HCT116 (cell line): Measurements from ENCODE around the gene FAM171A1. TPM values are rescaled to one million over a fixed set of nuclear protein-coding genes. Genes with fewer than 3 reads are reported as not detected.

Experiments used
- ATAC-seq: fragments of 200-7000 bp; cut with Tn5 transposase; 2 replicates; pipeline ENCODE4 v1.9.1; 2020; ENCODE audit warnings: mild to moderate bottlenecking, moderate library complexity
- BruUV-seq: library from RNA; stranded (reverse); fragments of 400-500 nt; replicated peaks from 2 replicates; lab custom pipeline; 2021; lab: Mats Ljungman, UMichigan
- CTCF ChIA-PET: fragments of 300-600 bp; sonication (Branson Sonifier 250); formaldehyde crosslinking; loops from one replicate; lab custom pipeline; 2021; ENCODE audit warnings: antibody characterized with exemption; lab: Charles Lee
- POLR2A ChIA-PET: fragments of 300-600, 350-600 bp; sonication (Branson Sonifier 250); formaldehyde crosslinking; loops from one replicate; lab custom pipeline; 2021; ENCODE audit warnings: antibody characterized with exemption; lab: Charles Lee
- RAD21 ChIA-PET, 2 experiments: fragments of 300-600 bp; sonication (Branson Sonifier 250); formaldehyde crosslinking; loops; one replicate each; lab custom pipeline; 2023; ENCODE audit warnings: low total read pairs in 2 of 2; ENCODE audit not compliant: uncharacterized antibody in 2 of 2, unreplicated experiment in 2 of 2, low non-redundant PET in 1 of 2; lab: Charles Lee
- DNase-seq: peaks from one replicate; pipeline ENCODE4 v3.0.0-alpha.2; 2010; ENCODE audit warnings: low read depth, low spot score
- H2AFZ ChIP-seq: fragments of 200-600 bp; shearing (Covaris generic), sonication (generic); 2 replicates; pipeline ENCODE4 v1.6.1; 2017; ENCODE audit warnings: low read depth, mixed run types, mixed read lengths, antibody characterized with exemption, low read length; ENCODE audit not compliant: poor library complexity, severe bottlenecking
- H3K27ac ChIP-seq: 2 replicates; pipeline ENCODE4 v1.5.1; 2012; ENCODE audit warnings: low read depth, low read length
- H3K27me3 ChIP-seq: fragments of 200-600 bp; sonication (generic); 2 replicates; pipeline ENCODE4 v1.6.1; 2016; ENCODE audit warnings: mixed run types, low read length, mixed read lengths; ENCODE audit not compliant: insufficient read depth
- H3K36me3 ChIP-seq, 2 experiments: fragments of 200-500 bp in 1 of 2; fragments of 200-600 bp in 1 of 2; sonication (Bioruptor generic) in 1 of 2; sonication (generic) in 1 of 2; 2 replicates each; pipeline versions ENCODE4 v1.5.1 to v1.6.1; 2014 to 2016; ENCODE audit warnings: low read length in 2 of 2, inconsistent platforms in 1 of 2, mixed read lengths in 1 of 2, mixed run types in 1 of 2; ENCODE audit not compliant: insufficient read depth in 2 of 2, control insufficient read depth in 1 of 2
- H3K4me1 ChIP-seq, 2 experiments: fragments of 200-600 bp in 1 of 2; sonication (generic) in 1 of 2; 2 replicates each; pipeline versions ENCODE4 v1.5.1 to v1.6.1; 2012 to 2017; ENCODE audit warnings: low read length in 2 of 2, inconsistent platforms in 1 of 2, mild to moderate bottlenecking in 1 of 2, mixed read lengths in 1 of 2, mixed run types in 1 of 2, moderate library complexity in 1 of 2; ENCODE audit not compliant: insufficient read depth in 2 of 2, control insufficient read depth in 1 of 2
- H3K4me2 ChIP-seq: fragments of 200-600 bp; sonication (generic); 2 replicates; pipeline ENCODE4 v1.6.1; 2017; ENCODE audit warnings: mixed run types, low read length, mixed read lengths
- H3K4me3 ChIP-seq, 2 experiments: fragments of 200-600 bp in 1 of 2; sonication (generic) in 1 of 2; replicated peaks in 1 of 2; 2 replicates each; pipeline ENCODE4 v1.5.1; 2011 to 2016; ENCODE audit warnings: low read length in 2 of 2, control low read depth in 1 of 2, low read depth in 1 of 2, mild to moderate bottlenecking in 1 of 2, mixed read lengths in 1 of 2, mixed run types in 1 of 2
- H3K79me2 ChIP-seq: fragments of 200-600 bp; sonication (generic); 2 replicates; pipeline ENCODE4 v1.6.1; 2017; ENCODE audit warnings: mild to moderate bottlenecking, mixed run types, low read length, moderate library complexity, mixed read lengths; ENCODE audit not compliant: insufficient read depth
- H3K9ac ChIP-seq: fragments of 200-600 bp; sonication (generic); 2 replicates; pipeline ENCODE4 v1.6.1; 2016; ENCODE audit warnings: low read length, mixed read lengths
- H3K9me2 ChIP-seq: fragments of 200-600 bp; sonication (generic), shearing (Covaris generic); 2 replicates; pipeline ENCODE4 v1.6.1; 2017; ENCODE audit warnings: mixed run types, mild to moderate bottlenecking, moderate library complexity; ENCODE audit not compliant: insufficient read depth
- H3K9me3 ChIP-seq, 2 experiments: fragments of 200-500 bp in 1 of 2; fragments of 200-600 bp in 1 of 2; sonication (Bioruptor generic) in 1 of 2; sonication (generic) in 1 of 2; 2 replicates each; pipeline ENCODE4 v1.6.1; 2014 to 2017; ENCODE audit warnings: low read length in 2 of 2, mixed read lengths in 2 of 2, inconsistent platforms in 1 of 2, low read depth in 1 of 2, mild to moderate bottlenecking in 1 of 2, mixed run types in 1 of 2, moderate library complexity in 1 of 2; ENCODE audit not compliant: control insufficient read depth in 1 of 2, insufficient read depth in 1 of 2
- H4K20me1 ChIP-seq: fragments of 200-600 bp; sonication (generic), shearing (Covaris generic); 2 replicates; pipeline ENCODE4 v1.6.1; 2017; ENCODE audit warnings: mixed run types, mild to moderate bottlenecking, moderate library complexity; ENCODE audit not compliant: insufficient read depth
- CBX3 ChIP-seq: IDR thresholded peaks from 2 replicates; pipeline ENCODE4 v1.6.1; 2012; ENCODE audit warnings: low read depth
- CEBPB ChIP-seq: IDR thresholded peaks from 2 replicates; pipeline ENCODE4 v1.6.1; 2012; ENCODE audit warnings: low read depth
- CTCF ChIP-seq, 3 experiments: fragments of 200-600 bp in 1 of 3; sonication (generic) in 1 of 3; IDR thresholded peaks in 2 of 3; conservative IDR thresholded peaks in 1 of 3; 2 replicates each; pipeline ENCODE4 v1.5.1; 2012 to 2017; ENCODE audit warnings: low read depth in 2 of 3, low read length in 2 of 3, antibody characterized with exemption in 1 of 3, borderline replicate concordance in 1 of 3, control low read depth in 1 of 3, mild to moderate bottlenecking in 1 of 3, mixed read lengths in 1 of 3, mixed run types in 1 of 3, moderate library complexity in 1 of 3; ENCODE audit not compliant: insufficient read depth in 1 of 3
- EGR1 ChIP-seq: IDR thresholded peaks from 2 replicates; pipeline ENCODE4 v1.6.1; 2012; ENCODE audit warnings: low read depth
- ELF1 ChIP-seq: IDR thresholded peaks from 2 replicates; pipeline ENCODE4 v1.6.1; 2012; ENCODE audit warnings: low read depth, borderline replicate concordance
- EZH2 ChIP-seq: fragments of 200-600 bp; sonication (generic); IDR thresholded peaks from 2 replicates; pipeline ENCODE4 v1.6.1; 2017; ENCODE audit warnings: antibody characterized with exemption, mixed run types
- EZH2phosphoT487 ChIP-seq: fragments of 200-600 bp; IDR thresholded peaks from 2 replicates; pipeline ENCODE4 v1.6.1; 2018; ENCODE audit warnings: antibody characterized with exemption, borderline replicate concordance
- JUND ChIP-seq: IDR thresholded peaks from 2 replicates; pipeline ENCODE4 v1.6.1; 2012
- MAX ChIP-seq: IDR thresholded peaks from 2 replicates; pipeline ENCODE4 v1.6.1; 2012
- POLR2A ChIP-seq: IDR thresholded peaks from 2 replicates; pipeline ENCODE4 v1.7.0; 2011; ENCODE audit warnings: borderline replicate concordance; ENCODE audit not compliant: insufficient read depth, insufficient read length; ENCODE audit errors: extremely low read depth
- POLR2AphosphoS5 ChIP-seq: IDR thresholded peaks from 2 replicates; pipeline ENCODE4 v1.6.1; 2011; ENCODE audit warnings: mild to moderate bottlenecking, low read depth, low read length, moderate library complexity
- REST ChIP-seq: IDR thresholded peaks from 2 replicates; pipeline ENCODE4 v1.6.1; 2012; ENCODE audit warnings: low read depth
- SP1 ChIP-seq: IDR thresholded peaks from 2 replicates; pipeline ENCODE4 v1.6.1; 2012; ENCODE audit warnings: low read depth
- SRF ChIP-seq: IDR thresholded peaks from 2 replicates; pipeline ENCODE4 v1.6.1; 2012; ENCODE audit warnings: low read depth
- TCF7L2 ChIP-seq: IDR thresholded peaks from 2 replicates; pipeline ENCODE4 v1.7.0; 2011; ENCODE audit warnings: borderline replicate concordance, inconsistent platforms; ENCODE audit not compliant: insufficient read depth, insufficient read length; ENCODE audit errors: extremely low read depth
- ZFX ChIP-seq: fragments of 450-650 bp; IDR thresholded peaks from 2 replicates; pipeline ENCODE4 v1.6.1; 2017
- ZNF274 ChIP-seq: fragments of 200-500 bp; sonication (Bioruptor generic); IDR thresholded peaks from 2 replicates; pipeline ENCODE4 v1.6.1; 2014; ENCODE audit warnings: mild to moderate bottlenecking, low read depth, low read length, inconsistent platforms
- intact Hi-C: fragments of 100-400 bp; cut with micrococcal nuclease; formaldehyde crosslinking; loops from 2 replicates; pipeline ENCODE4 v1.10.0; 2022
- total RNA-seq: library from RNA; stranded (reverse); gene quantifications from one replicate; pipeline ENCODE4 v1.2.1, GENCODE V29; 2021; ENCODE audit not compliant: unreplicated experiment

The FAM171A1 gene
- total RNA-seq, 1 experiment from 2014 or later: 32.5 TPM

GRCh38 chr10:15329437-15329836 lies 41.7 kb downstream of the FAM171A1 start:
- ATAC-seq (no peak), DNase-seq (no peak)
- intact Hi-C loops: no loop called here
- CTCF ChIA-PET: no interaction called here
- peaks cover 22 to 40% of the 10 kb centered on the region in 2 experiments for H3K4me1 ChIP-seq
- no peak overlapping the region for H3K4me3 ChIP-seq
- BruUV-seq: no TSS peak
- H3K4me2 ChIP-seq: no peak overlapping the region
- no peak overlapping the region for H3K9ac ChIP-seq
- no peaks in the 10 kb centered on the region for H3K9me3 ChIP-seq
- H3K36me3 ChIP-seq: no peaks in the 10 kb centered on the region
- POLR2A ChIA-PET: no interaction called here
- TF ChIP-seq ZFX: no peak
- no peak for TF ChIP-seq POLR2AphosphoS5
- no peak for TF ChIP-seq MAX
- no peak for TF ChIP-seq JUND
- no peak for TF ChIP-seq TCF7L2
- no peak for TF ChIP-seq EZH2
- peaks cover 38% of the 10 kb centered on the region for H3K79me2 ChIP-seq
- no peak overlapping the region for H3K27ac ChIP-seq
- no peaks in the 10 kb centered on the region for H3K27me3 ChIP-seq
- no peak overlapping the region for H2AFZ ChIP-seq
- RAD21 ChIA-PET: no interaction called here
- H4K20me1 ChIP-seq: peaks cover 2% of the 10 kb centered on the region; the same call in 1 of the 2 replicates
- H3K9me2 ChIP-seq: no peaks in the 10 kb centered on the region

- Histone ChIP-seq H3K9ac (peak overlapping the region; percentile 37), H3K27me3 (no peaks in the 10 kb centered on the region), H3K9me2 (no peaks in the 10 kb centered on the region), H2AFZ (peak overlapping the region; percentile 63), H3K4me1 (peaks cover 22 to 40% of the 10 kb centered on the region in 2 experiments), H3K9me3 (no peaks in the 10 kb centered on the region), H3K79me2 (peaks cover 53% of the 10 kb centered on the region), H3K27ac (peak overlapping the region; percentile 23), H4K20me1 (no peaks in the 10 kb centered on the region), H3K4me2 (peak overlapping the region; percentile 75), H3K36me3 (no peaks in the 10 kb centered on the region), H3K4me3 (peak overlapping the region; percentile 20 to 39)
- intact Hi-C loops: no loop called here
- ChIA-PET RAD21 (no interaction called here), POLR2A (no interaction called here), CTCF (no interaction called here)
- ATAC-seq: peak; percentile 24; the same call in 1 of the 2 replicates
- DNase-seq: no peak
- BruUV-seq: no TSS peak
- no peak for TF ChIP-seq EZH2phosphoT487
- no peak for TF ChIP-seq CTCF (IDR thresholded peaks at IDR 0.05 in 2 of 3, conservative IDR thresholded peaks at IDR 0.05 in 1 of 3; ENCODE audit: borderline replicate concordance in 1 of 3, insufficient read depth in 1 of 3, low read depth in 2 of 3, low read length in 2 of 3)
- no peak for TF ChIP-seq POLR2AphosphoS5
- TF ChIP-seq CBX3: no peak
- TF ChIP-seq ELF1: no peak
- no peak; the same call in 1 of the 2 replicates for TF ChIP-seq SP1
- no peak for TF ChIP-seq CEBPB
- TF ChIP-seq EGR1: no peak
- TF ChIP-seq POLR2A: no peak
- TF ChIP-seq SRF: no peak
- TF ChIP-seq ZNF274: no peak
- no peak for TF ChIP-seq REST
- TF ChIP-seq TCF7L2: no peak
- no peak for TF ChIP-seq JUND
Measured at GRCh38 chr10:15325944-15326284, 45.2 kb downstream of the FAM171A1 start.
